Stimulated activated CD8-positive, alpha-beta memory T cell treated with anti-CD3 and anti-CD28 coated beads, Interleukin-4, amount 100 ng/mL, for 48 hours (primary cell): ENCODE results near the gene ENTPD8.

Experiments used
- DNase-seq: peaks from one replicate; pipeline ENCODE4 v3.0.0-alpha.2; 2020

ENTPD8 gene

GRCh38 chr9:137408651-137409405, 32.3 kb downstream of the ENTPD8 start:
- DNase-seq: no peak

GRCh38 chr9:137407590-137408300, 33.4 kb downstream of the ENTPD8 start:
- no peak for DNase-seq

- DNase-seq: peak; percentile 78
Observed at GRCh38 chr9:137406876-137407589, 34.1 kb downstream of the ENTPD8 start.

- DNase-seq: no peak
Observed at GRCh38 chr9:137406085-137406760, 34.9 kb downstream of the ENTPD8 start.

- no peak for DNase-seq
Observed at GRCh38 chr9:137405677-137406081, 35.5 kb downstream of the ENTPD8 start.

GRCh38 chr9:137404961-137405567, 36.1 kb downstream of the ENTPD8 start:
- DNase-seq: no peak

- DNase-seq: no peak
Observed at GRCh38 chr9:137403269-137403668, 37.9 kb downstream of the ENTPD8 start.

GRCh38 chr9:137402746-137403145, 38.4 kb downstream of the ENTPD8 start:
- no peak for DNase-seq

GRCh38 chr9:137398561-137399468, 42.3 kb downstream of the ENTPD8 start:
- DNase-seq: no peak

- peak; percentile 63 for DNase-seq
Observed at GRCh38 chr9:137397675-137398423, 43.3 kb downstream of the ENTPD8 start.

- DNase-seq: no peak
Observed at GRCh38 chr9:137396634-137397367, 44.4 kb downstream of the ENTPD8 start.

GRCh38 chr9:137396227-137396626, 44.9 kb downstream of the ENTPD8 start:
- no peak for DNase-seq

GRCh38 chr9:137395666-137396010, 45.5 kb downstream of the ENTPD8 start:
- DNase-seq: no peak

- DNase-seq: no peak
Observed at GRCh38 chr9:137394866-137395665, 46.1 kb downstream of the ENTPD8 start.

GRCh38 chr9:137393176-137394150, 47.7 kb downstream of the ENTPD8 start:
- no peak for DNase-seq

- no peak for DNase-seq
Observed at GRCh38 chr9:137392232-137393007, 48.7 kb downstream of the ENTPD8 start.

- no peak for DNase-seq
Observed at GRCh38 chr9:137391411-137391754, 49.8 kb downstream of the ENTPD8 start.
